CD4-positive, alpha-beta memory T cell (primary cell): ENCODE data around the gene BRWD1. TPM values are rescaled to one million over a fixed set of nuclear protein-coding genes. Genes with fewer than 3 reads are reported as not detected.

Experiments
- CTCF ChIA-PET: fragments of 350-600 bp; sonication (Branson Sonifier 250); formaldehyde crosslinking; loops from one replicate; lab custom pipeline; 2021; ENCODE audit warnings: inconsistent platforms; ENCODE audit not compliant: partially characterized antibody; lab: Charles Lee
- POLR2A ChIA-PET: fragments of 350-600 bp; sonication (Branson Sonifier 250); formaldehyde crosslinking; loops from one replicate; lab custom pipeline; 2021; ENCODE audit not compliant: partially characterized antibody; lab: Charles Lee
- DNase-seq, 5 donors: peaks; one replicate each; pipeline versions ENCODE4 v3.0.0 to v3.0.0-alpha.2; 2020 to 2022; ENCODE audit warnings: mixed read lengths in 1 of 5
- H3K27ac ChIP-seq: one replicate; pipeline ENCODE4 v1.7.0; 2013; ENCODE audit warnings: low read depth, low read length
- H3K27me3 ChIP-seq: 2 replicates; pipeline ENCODE4 v1.7.0; 2013; ENCODE audit warnings: mild to moderate bottlenecking, low read length, moderate library complexity; ENCODE audit not compliant: insufficient read depth
- H3K36me3 ChIP-seq: 2 replicates; pipeline ENCODE4 v1.7.0; 2013; ENCODE audit warnings: mild to moderate bottlenecking, low read length, moderate library complexity; ENCODE audit not compliant: insufficient read depth
- H3K4me1 ChIP-seq: 2 replicates; pipeline ENCODE4 v1.7.0; 2013; ENCODE audit warnings: mild to moderate bottlenecking, low read length, moderate library complexity; ENCODE audit not compliant: insufficient read depth
- H3K4me3 ChIP-seq, 2 donors: one replicate each; pipeline ENCODE4 v1.7.0; 2013; ENCODE audit warnings: low read length in 2 of 2, mild to moderate bottlenecking in 1 of 2
- H3K9me3 ChIP-seq, 2 donors: one replicate each; pipeline ENCODE4 v1.7.0; 2013; ENCODE audit warnings: low read length in 2 of 2, control low read depth in 1 of 2; ENCODE audit not compliant: control insufficient read depth in 1 of 2
- H3K27ac Mint-ChIP-seq, 7 donors: one replicate each; pipeline ENCODE4 v1.8.0; 2020 to 2021; ENCODE audit warnings: mixed read lengths in 7 of 7, mild to moderate bottlenecking in 6 of 7, inconsistent platforms in 3 of 7, moderate library complexity in 3 of 7
- H3K27me3 Mint-ChIP-seq, 2 donors: one replicate each; pipeline ENCODE4 v1.8.0; 2020 to 2021; ENCODE audit warnings: mixed read lengths in 2 of 2
- H3K36me3 Mint-ChIP-seq, 2 donors: one replicate each; pipeline ENCODE4 v1.8.0; 2020 to 2021; ENCODE audit warnings: mixed read lengths in 2 of 2, inconsistent platforms in 1 of 2, mild to moderate bottlenecking in 1 of 2
- H3K4me1 Mint-ChIP-seq, 4 donors: one replicate each; pipeline ENCODE4 v1.8.0; 2020 to 2021; ENCODE audit warnings: mixed read lengths in 4 of 4, mild to moderate bottlenecking in 1 of 4
- H3K4me3 Mint-ChIP-seq, 8 donors: one replicate each; pipeline ENCODE4 v1.8.0; 2020 to 2021; ENCODE audit warnings: mixed read lengths in 8 of 8, mild to moderate bottlenecking in 7 of 8, moderate library complexity in 6 of 8, inconsistent platforms in 3 of 8
- H3K9me3 Mint-ChIP-seq, 8 donors: one replicate each; pipeline ENCODE4 v1.8.0; 2020 to 2021; ENCODE audit warnings: mixed read lengths in 8 of 8, mild to moderate bottlenecking in 5 of 8, inconsistent platforms in 3 of 8, moderate library complexity in 1 of 8
- intact Hi-C: fragments of 100-400 bp; cut with micrococcal nuclease; formaldehyde crosslinking; loops from one replicate; pipeline ENCODE4 v1.15.1; 2023
- polyA plus RNA-seq, 2 donors: library from polyadenylated mRNA; unstranded; fragments of 300-500 nt; fragmentation: Illumina TruSeq; gene quantifications; one replicate each; pipeline ENCODE4 v1.2.3, GENCODE V29; 2021
- total RNA-seq, 2 experiments: library from RNA; stranded (reverse); gene quantifications; one replicate each; pipeline ENCODE4 v1.2.3, GENCODE V29; 2021

BRWD1 gene
- total and polyA plus RNA-seq, 4 experiments from 2014 or later, result 32.7 to 99.0 (median 66.1) TPM

- Mint-ChIP-seq H3K36me3 (peaks cover 36 to 67% of the 10 kb centered on the region in 2 donors), H3K27me3 (no peaks in the 10 kb centered on the region), H3K4me3 (no peak overlapping the region), H3K27ac (peak overlapping the region in 1 of 7 donors; percentile 72), H3K9me3 (peaks cover 0 to 1% (median 0%) of the 10 kb centered on the region in 8 donors), H3K4me1 (peaks cover 0 to 10% (median 5%) of the 10 kb centered on the region in 4 donors)
- Histone ChIP-seq H3K9me3 (no peaks in the 10 kb centered on the region), H3K27me3 (no peaks in the 10 kb centered on the region), H3K4me1 (no peaks in the 10 kb centered on the region), H3K27ac (no peak overlapping the region), H3K36me3 (peaks cover 55% of the 10 kb centered on the region), H3K4me3 (no peak overlapping the region)
- intact Hi-C loops, result no loop called here
- DNase-seq, result no peak
- ChIA-PET POLR2A (no interaction called here), CTCF (no interaction called here)
Observed at GRCh38 chr21:39258207-39258606, 55.2 kb downstream of the BRWD1 start.

GRCh38 chr21:39251326-39251725, 62.1 kb downstream of the BRWD1 start:
- peaks cover 41 to 72% of the 10 kb centered on the region in 2 donors for H3K36me3 Mint-ChIP-seq
- no peaks in the 10 kb centered on the region for H3K27me3 ChIP-seq
- ChIA-PET POLR2A (no interaction called here), CTCF (interaction anchor here (1.2 kb wide), 1 partner anchor 71 kb away, joined by 3 read pairs; no protein-coding TSS in a partner anchor)
- no peak overlapping the region for H3K4me3 Mint-ChIP-seq
- no peak overlapping the region for H3K27ac ChIP-seq
- no peaks in the 10 kb centered on the region for H3K27me3 Mint-ChIP-seq
- intact Hi-C loops, result no loop called here
- H3K4me1 ChIP-seq, result peaks cover 6% of the 10 kb centered on the region
- H3K27ac Mint-ChIP-seq, result peak overlapping the region in 2 of 7 donors; percentile 47 to 59
- H3K9me3 Mint-ChIP-seq, result peaks cover 0 to 1% (median 0%) of the 10 kb centered on the region in 8 donors
- peaks cover 41% of the 10 kb centered on the region for H3K36me3 ChIP-seq
- H3K4me3 ChIP-seq, result no peak overlapping the region
- DNase-seq, result no peak
- peaks cover 3 to 10% (median 6%) of the 10 kb centered on the region in 4 donors for H3K4me1 Mint-ChIP-seq
- H3K9me3 ChIP-seq, result no peaks in the 10 kb centered on the region

- peaks cover 11 to 25% (median 20%) of the 10 kb centered on the region in 4 donors for H3K4me1 Mint-ChIP-seq
Observed at GRCh38 chr21:39238275-39238674, 75.2 kb downstream of the BRWD1 start.

GRCh38 chr21:39232861-39233291, 80.6 kb downstream of the BRWD1 start:
- H3K9me3 ChIP-seq, result no peaks in the 10 kb centered on the region
- H3K4me3 Mint-ChIP-seq, result no peak overlapping the region
- no peaks in the 10 kb centered on the region for H3K4me1 ChIP-seq
- no peak for DNase-seq
- ChIA-PET CTCF (no interaction called here), POLR2A (no interaction called here)
- H3K4me1 Mint-ChIP-seq, result peaks cover 9 to 17% (median 13%) of the 10 kb centered on the region in 4 donors
- H3K27ac Mint-ChIP-seq, result peak overlapping the region in 2 of 7 donors; percentile 6 to 52
- no peaks in the 10 kb centered on the region for H3K27me3 ChIP-seq
- H3K27ac ChIP-seq, result no peak overlapping the region
- H3K36me3 ChIP-seq, result peaks cover 46% of the 10 kb centered on the region
- H3K36me3 Mint-ChIP-seq, result peaks cover 54 to 79% of the 10 kb centered on the region in 2 donors
- no peak overlapping the region for H3K4me3 ChIP-seq
- intact Hi-C loops, result no loop called here
- H3K27me3 Mint-ChIP-seq, result no peaks in the 10 kb centered on the region
- H3K9me3 Mint-ChIP-seq, result no peaks in the 10 kb centered on the region

More at GRCh38 chr21:39238275-39238674, 75.2 kb downstream of the BRWD1 start:
- ChIA-PET POLR2A (no interaction called here), CTCF (no interaction called here)
- H3K27ac Mint-ChIP-seq, result peak overlapping the region in 2 of 7 donors; percentile 36 to 78
- H3K4me3 Mint-ChIP-seq, result no peak overlapping the region
- H3K36me3 Mint-ChIP-seq, result peaks cover 59 to 76% of the 10 kb centered on the region in 2 donors
- H3K27me3 ChIP-seq, result no peaks in the 10 kb centered on the region
- H3K4me3 ChIP-seq, result no peak overlapping the region
- intact Hi-C loops, result no loop called here
- H3K9me3 Mint-ChIP-seq, result no peaks in the 10 kb centered on the region
- H3K27ac ChIP-seq, result no peak overlapping the region
- H3K9me3 ChIP-seq, result no peaks in the 10 kb centered on the region
- H3K36me3 ChIP-seq, result peaks cover 50% of the 10 kb centered on the region
- no peak for DNase-seq
- no peaks in the 10 kb centered on the region for H3K4me1 ChIP-seq
- no peaks in the 10 kb centered on the region for H3K27me3 Mint-ChIP-seq

- H3K4me1 Mint-ChIP-seq, result peaks cover 0 to 8% (median 4%) of the 10 kb centered on the region in 4 donors
- Histone ChIP-seq H3K4me3 (no peak overlapping the region), H3K9me3 (no peaks in the 10 kb centered on the region), H3K27me3 (no peaks in the 10 kb centered on the region), H3K36me3 (peaks cover 19% of the 10 kb centered on the region), H3K4me1 (no peaks in the 10 kb centered on the region), H3K27ac (no peak overlapping the region)
- H3K36me3 Mint-ChIP-seq, result peaks cover 52 to 70% of the 10 kb centered on the region in 2 donors
- intact Hi-C loops, result no loop called here
- POLR2A ChIA-PET, result no interaction called here
- H3K9me3 Mint-ChIP-seq, result no peaks in the 10 kb centered on the region
- no peak for DNase-seq
- peak overlapping the region in 2 of 7 donors; percentile 24 to 58 for H3K27ac Mint-ChIP-seq
- no peak overlapping the region for H3K4me3 Mint-ChIP-seq
- no peaks in the 10 kb centered on the region for H3K27me3 Mint-ChIP-seq
- CTCF ChIA-PET, result no interaction called here
Observed at GRCh38 chr21:39224930-39225329, 88.5 kb downstream of the BRWD1 start.

- Mint-ChIP-seq H3K4me1 (peaks cover 3 to 10% (median 7%) of the 10 kb centered on the region in 4 donors), H3K4me3 (no peak overlapping the region), H3K27ac (no peak overlapping the region), H3K27me3 (no peaks in the 10 kb centered on the region), H3K36me3 (peaks cover 53 to 66% of the 10 kb centered on the region in 2 donors), H3K9me3 (no peaks in the 10 kb centered on the region)
- no peak for DNase-seq
- Histone ChIP-seq H3K27ac (no peak overlapping the region), H3K4me1 (no peaks in the 10 kb centered on the region), H3K4me3 (no peak overlapping the region), H3K27me3 (no peaks in the 10 kb centered on the region), H3K9me3 (no peaks in the 10 kb centered on the region), H3K36me3 (peaks cover 19% of the 10 kb centered on the region)
- ChIA-PET POLR2A (no interaction called here), CTCF (interaction anchor here (0.5 kb wide), 1 partner anchor 13 kb away, joined by 3 read pairs; no protein-coding TSS in a partner anchor)
- intact Hi-C loops, result no loop called here
Observed at GRCh38 chr21:39221997-39222486, 91.4 kb downstream of the BRWD1 start.

GRCh38 chr21:39221282-39221996, 92.0 kb downstream of the BRWD1 start:
- Mint-ChIP-seq H3K36me3 (peaks cover 51 to 64% of the 10 kb centered on the region in 2 donors), H3K4me3 (no peak overlapping the region), H3K27ac (no peak overlapping the region), H3K27me3 (no peaks in the 10 kb centered on the region), H3K9me3 (no peaks in the 10 kb centered on the region), H3K4me1 (peaks cover 3 to 11% (median 7%) of the 10 kb centered on the region in 4 donors)
- Histone ChIP-seq H3K9me3 (no peaks in the 10 kb centered on the region), H3K36me3 (peaks cover 21% of the 10 kb centered on the region), H3K27me3 (no peaks in the 10 kb centered on the region), H3K4me1 (no peaks in the 10 kb centered on the region), H3K27ac (no peak overlapping the region), H3K4me3 (no peak overlapping the region)
- DNase-seq, result no peak
- ChIA-PET CTCF (interaction anchor here (0.5 kb wide), 1 partner anchor 12 kb away, joined by 3 read pairs; no protein-coding TSS in a partner anchor), POLR2A (no interaction called here)
- intact Hi-C loops, result no loop called here
